HepG2 (cell line): ENCODE measurements around the gene PFKM. TPM values are rescaled to one million over a fixed set of nuclear protein-coding genes. Genes with fewer than 3 reads are reported as not detected.

Source experiments
- ATAC-seq: fragments of 200-7000 bp; cut with Tn5 transposase; 3 replicates; pipeline ENCODE4 v1.9.1; 2020; ENCODE audit warnings: mild to moderate bottlenecking, moderate library complexity
- BruUV-seq: library from RNA; stranded (reverse); fragments of 400-500 nt; replicated peaks from 2 replicates; lab custom pipeline; 2021; lab: Mats Ljungman, UMichigan
- CTCF ChIA-PET: fragments of 300-600 bp; formaldehyde crosslinking; extraction: SDS; loops from one replicate; lab custom pipeline; 2021; ENCODE audit warnings: low total read pairs, inconsistent platforms, low intra/inter-chr PET ratio; lab: Yijun Ruan, JAX
- POLR2A ChIA-PET: fragments of 350-600 bp; sonication (Branson Sonifier 250); formaldehyde crosslinking; loops from one replicate; lab custom pipeline; 2020; ENCODE audit warnings: antibody characterized with exemption, inconsistent platforms; lab: Yijun Ruan, JAX
- DNase-seq: peaks from one replicate; pipeline ENCODE4 v3.0.0-alpha.2; 2015; ENCODE audit warnings: low spot score
- FAIRE-seq: peaks from 3 replicates; lab custom pipeline; 2011; peaks lifted over from hg19 to GRCh38; lab: Jason Lieb, UNC
- H2AFZ ChIP-seq: one replicate; pipeline ENCODE4 v1.6.1; 2011; ENCODE audit warnings: low read length, inconsistent platforms
- H3K27ac ChIP-seq: fragments of 300-600 bp; 3 replicates; pipeline ENCODE4 v1.8.0; 2011; ENCODE audit warnings: mixed run types, mild to moderate bottlenecking, mixed read lengths, low read length, inconsistent platforms; ENCODE audit not compliant: insufficient read depth; ENCODE audit errors: extremely low read length
- H3K27me3 ChIP-seq, 2 experiments: fragments of 200-600 bp in 1 of 2; 2 replicates in 1 of 2; 3 replicates in 1 of 2; pipeline versions ENCODE4 v1.6.0 to v1.8.0; 2011; ENCODE audit warnings: low read length in 2 of 2, mild to moderate bottlenecking in 2 of 2, moderate library complexity in 2 of 2, inconsistent platforms in 1 of 2; ENCODE audit not compliant: insufficient read depth in 2 of 2, control insufficient read depth in 1 of 2
- H3K36me3 ChIP-seq, 2 experiments: fragments of 200-600 bp in 1 of 2; replicated peaks in 1 of 2; 2 replicates in 1 of 2; 3 replicates in 1 of 2; pipeline versions ENCODE4 v1.5.1 to v1.8.0; 2011; ENCODE audit warnings: low read length in 2 of 2, inconsistent platforms in 1 of 2; ENCODE audit not compliant: insufficient read depth in 2 of 2, control insufficient read depth in 1 of 2
- H3K4me1 ChIP-seq: 2 replicates; pipeline ENCODE4 v1.5.1; 2012; ENCODE audit warnings: low read length, inconsistent platforms; ENCODE audit not compliant: insufficient read depth
- H3K4me2 ChIP-seq: 2 replicates; pipeline ENCODE4 v1.6.0; 2011; ENCODE audit warnings: low read depth, low read length, inconsistent platforms
- H3K4me3 ChIP-seq, 3 experiments: fragments of 200-600 bp in 1 of 3; sonication (generic), shearing (Covaris generic) in 1 of 3; replicated peaks in 1 of 3; 2 replicates each; pipeline ENCODE4 v1.5.1; 2011 to 2016; ENCODE audit warnings: low read length in 3 of 3, inconsistent platforms in 2 of 3, low read depth in 2 of 3, mild to moderate bottlenecking in 2 of 3, control low read depth in 1 of 3, mixed read lengths in 1 of 3; ENCODE audit not compliant: insufficient read depth in 1 of 3
- H3K79me2 ChIP-seq: one replicate; pipeline ENCODE4 v1.6.1; 2011; ENCODE audit warnings: low read length, inconsistent platforms; ENCODE audit not compliant: insufficient read depth
- H3K9ac ChIP-seq: 2 replicates; pipeline ENCODE4 v1.6.0; 2011; ENCODE audit warnings: mild to moderate bottlenecking, low read depth, low read length, inconsistent platforms; ENCODE audit not compliant: insufficient read depth
- H3K9me3 ChIP-seq: 2 replicates; pipeline ENCODE4 v1.5.1; 2012; ENCODE audit warnings: mild to moderate bottlenecking, low read length
- H4K20me1 ChIP-seq: 2 replicates; pipeline ENCODE4 v1.6.0; 2011; ENCODE audit warnings: inconsistent platforms, mild to moderate bottlenecking, low read length, moderate library complexity; ENCODE audit not compliant: insufficient read depth
- DPF2 ChIP-seq: sonication (generic); formaldehyde crosslinking; IDR thresholded peaks from 2 replicates; pipeline ENCODE4 v1.4.0; 2020; ENCODE audit warnings: mild to moderate bottlenecking, low read depth, missing genetic modification reagents, borderline replicate concordance
- ETV6 ChIP-seq: sonication (generic); formaldehyde crosslinking; conservative IDR thresholded peaks from 2 replicates; pipeline ENCODE4 v1.4.0; 2020; ENCODE audit warnings: missing genetic modification reagents
- KDM4B ChIP-seq: sonication (generic); formaldehyde crosslinking; IDR thresholded peaks from 2 replicates; pipeline ENCODE4 v1.4.0; 2020; ENCODE audit warnings: missing genetic modification reagents
- MED1 ChIP-seq: sonication (generic); formaldehyde crosslinking; IDR thresholded peaks from 2 replicates; pipeline ENCODE4 v1.4.0; 2020; ENCODE audit warnings: missing genetic modification reagents
- NCOA5 ChIP-seq: sonication (generic); formaldehyde crosslinking; IDR thresholded peaks from 2 replicates; pipeline ENCODE4 v1.4.0; 2020; ENCODE audit warnings: missing genetic modification reagents
- RFXANK ChIP-seq: IDR thresholded peaks from 2 replicates; pipeline ENCODE4 v1.6.1; 2016
- ZBTB7A ChIP-seq: sonication (generic); formaldehyde crosslinking; IDR thresholded peaks from 2 replicates; pipeline ENCODE4 v1.8.0; 2022; ENCODE audit warnings: mild to moderate bottlenecking, missing genetic modification reagents
- ZNF547 ChIP-seq: sonication (generic); formaldehyde crosslinking; IDR thresholded peaks from 2 replicates; pipeline ENCODE4 v1.5.1; 2020; ENCODE audit warnings: mild to moderate bottlenecking, missing genetic modification reagents
- ZNF703 ChIP-seq: sonication (generic); formaldehyde crosslinking; IDR thresholded peaks from 2 replicates; pipeline ENCODE4 v1.5.1; 2020; ENCODE audit warnings: missing genetic modification reagents, mild to moderate bottlenecking, moderate library complexity, borderline replicate concordance
- ZNF737 ChIP-seq: sonication (generic); formaldehyde crosslinking; IDR thresholded peaks from 2 replicates; pipeline ENCODE4 v1.5.0; 2020; ENCODE audit warnings: missing genetic modification reagents, mild to moderate bottlenecking, borderline replicate concordance
- WGBS: methylation state at CpG from one replicate; pipeline ENCODE4 v1.1.6; 2017; ENCODE audit warnings: low lambda C conversion rate; 5-methylcytosine and 5-hydroxymethylcytosine counted together
- in situ Hi-C: cut with HindIII; loops from 2 replicates; pipeline ENCODE4 v1.10.0; 2017; ENCODE audit warnings: low pct_unique_long_range_greater_than_20kb; ENCODE audit not compliant: extremely low pct_ligation_motif_present
- intact Hi-C: fragments of 100-400 bp; cut with micrococcal nuclease; formaldehyde crosslinking; loops from one replicate; pipeline ENCODE4 v1.10.0; 2022; ENCODE audit not compliant: unreplicated experiment
- polyA plus RNA-seq, 8 experiments: library from polyadenylated mRNA; depleted of rRNA in 3 of 8; stranded (reverse) in 7 of 8; unstranded in 1 of 8; fragments of >200 nt; fragmentation: Illumina TruSeq in 4 of 8; extraction: Trizol in 4 of 8; gene quantifications; 2 replicates each; pipeline versions ENCODE4 v1.2.1 to v1.2.3, GENCODE V29; 2011 to 2016; ENCODE audit warnings: low read depth in 4 of 8, missing spikeins in 1 of 8, mixed read lengths in 1 of 8; ENCODE audit not compliant: insufficient read depth in 1 of 8
- total RNA-seq, 5 experiments: library from RNA; depleted of rRNA; stranded (reverse); fragments of >200 nt; fragmentation: Illumina TruSeq; extraction: Trizol; gene quantifications; 2 replicates each; pipeline ENCODE4 v1.2.3, GENCODE V29; 2016; ENCODE audit warnings: low read depth in 1 of 5
- TF ChIP-seq, protein P1 (sequence below): sonication (generic); formaldehyde crosslinking; IDR thresholded peaks from 2 replicates; pipeline ENCODE4 v1.4.0; 2020; ENCODE audit warnings: mild to moderate bottlenecking, missing genetic modification reagents
- TF ChIP-seq, protein P2 (sequence below), 2 experiments: fragments of 450-650 bp in 1 of 2; sonication (generic) in 1 of 2; formaldehyde crosslinking; IDR thresholded peaks; 2 replicates each; pipeline versions ENCODE4 v1.5.0 to v1.8.0; 2020 to 2022; ENCODE audit warnings: mild to moderate bottlenecking in 1 of 2, missing genetic modification reagents in 1 of 2
- TF ChIP-seq, protein P3 (sequence below): sonication (generic); formaldehyde crosslinking; conservative IDR thresholded peaks from 2 replicates; pipeline ENCODE4 v1.8.0; 2022; ENCODE audit warnings: missing genetic modification reagents

Gene PFKM
- total and polyA plus RNA-seq, 2 of the 13 experiments (the other 11 are each of a cell fraction or from before 2014, with no cell fraction given), result 1.9 to 2.4 TPM

DNA sequence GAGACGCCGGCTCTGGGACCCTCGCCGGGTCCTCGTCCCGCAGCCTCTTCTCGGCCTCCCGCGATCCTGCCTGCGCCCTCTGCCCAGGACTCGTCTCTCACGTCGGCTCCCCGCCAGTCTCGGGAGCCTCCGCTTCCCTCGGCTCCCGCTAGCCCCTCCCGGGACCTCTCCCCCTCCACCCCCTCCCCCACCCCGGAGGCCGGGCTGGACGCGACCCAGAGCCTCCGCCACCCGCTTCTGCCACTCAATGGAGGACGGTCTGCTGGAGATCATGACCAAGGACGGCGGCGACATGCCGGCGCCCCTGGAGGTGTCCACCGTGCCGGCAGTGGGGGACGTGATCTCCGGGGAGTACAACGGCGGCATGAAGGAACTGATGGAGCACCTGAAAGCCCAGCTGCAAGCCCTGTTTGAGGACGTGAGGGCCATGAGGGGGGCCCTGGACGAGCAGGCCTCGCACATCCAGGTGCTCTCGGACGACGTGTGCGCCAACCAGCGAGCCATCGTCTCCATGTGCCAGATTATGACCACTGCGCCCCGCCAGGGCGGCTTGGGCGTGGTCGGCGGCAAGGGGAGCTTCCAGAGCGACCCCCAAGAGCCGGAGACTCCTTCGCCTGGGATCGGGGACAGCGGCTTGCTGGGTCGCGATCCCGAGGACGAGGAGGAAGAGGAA is 64.8 kb downstream of the PFKM start:
- Histone ChIP-seq H3K36me3 (no peaks in the 10 kb centered on the region), H3K4me3 (no peak overlapping the region), H2AFZ (no peak overlapping the region), H3K27ac (no peak overlapping the region), H3K9me3 (no peaks in the 10 kb centered on the region), H3K9ac (no peak overlapping the region), H3K4me1 (0 out of 2 replicates have a peak, but pooled peaks cover 7% of the 10 kb centered on the region), H3K4me2 (no peak overlapping the region), H4K20me1 (no peaks in the 10 kb centered on the region), H3K79me2 (no peaks in the 10 kb centered on the region), H3K27me3 (peaks cover 2 to 63% of the 10 kb centered on the region in 2 experiments; a peak in 4 of 5 replicates)
- no TSS peak for BruUV-seq
- in situ Hi-C loops, result no loop called here
- FAIRE-seq (no peak), DNase-seq (no peak), ATAC-seq (peak; percentile 17; the same call in 2 of the 3 replicates)
- intact Hi-C loops, result loop anchor here (10.0 kb wide), 1 partner anchor 431 kb away; no protein-coding TSS in a partner anchor
- ChIA-PET POLR2A (no interaction called here), CTCF (no interaction called here)
- 36% methylated on average over 35 of the region's 61 CpGs for WGBS
- TF ChIP-seq KDM4B (CRISPR knock-in tag), result no peak
- TF ChIP-seq, all 625 proteins: peak for 0

DNA sequence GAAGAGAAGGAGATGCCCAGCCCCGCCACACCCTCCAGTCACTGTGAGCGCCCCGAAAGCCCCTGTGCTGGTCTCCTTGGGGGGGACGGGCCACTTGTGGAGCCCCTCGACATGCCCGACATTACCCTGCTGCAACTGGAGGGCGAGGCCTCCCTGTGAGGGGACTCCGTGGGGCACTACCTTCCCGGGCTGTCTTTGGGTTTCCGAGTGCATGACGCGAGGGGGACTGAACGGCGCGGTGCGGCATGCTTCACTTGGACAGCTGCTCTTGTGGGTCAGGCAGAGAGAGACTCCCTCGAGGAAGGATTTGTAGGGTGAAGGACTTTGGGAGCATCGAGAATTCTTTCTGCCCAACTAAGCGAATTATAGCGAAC is 65.4 kb downstream of the PFKM start:
- POLR2A ChIA-PET, result no interaction called here
- no peak overlapping the region for H3K27ac ChIP-seq
- WGBS, result 58% methylated on average over 12 of the region's 20 CpGs
- H3K9ac ChIP-seq, result no peak overlapping the region
- H3K36me3 ChIP-seq, result no peaks in the 10 kb centered on the region
- in situ Hi-C loops, result no loop called here
- 0 out of 2 replicates have a peak, but pooled peaks cover 7% of the 10 kb centered on the region for H3K4me1 ChIP-seq
- no peaks in the 10 kb centered on the region for H4K20me1 ChIP-seq
- no peak overlapping the region for H2AFZ ChIP-seq
- FAIRE-seq (no peak), DNase-seq (no peak), ATAC-seq (no peak)
- H3K4me3 ChIP-seq, result no peak overlapping the region
- peaks cover 2 to 58% of the 10 kb centered on the region in 2 experiments; a peak in 4 of 5 replicates for H3K27me3 ChIP-seq
- H3K4me2 ChIP-seq, result no peak overlapping the region
- CTCF ChIA-PET, result no interaction called here
- no TSS peak for BruUV-seq
- no peaks in the 10 kb centered on the region for H3K79me2 ChIP-seq
- H3K9me3 ChIP-seq, result no peaks in the 10 kb centered on the region
- intact Hi-C loops, result loop anchor here (10.0 kb wide), 1 partner anchor 430 kb away; no protein-coding TSS in a partner anchor
- TF ChIP-seq ZNF703 (CRISPR knock-in tag) (no peak), NCOA5 (CRISPR knock-in tag) (no peak), RFXANK (no peak), DPF2 (CRISPR knock-in tag) (no peak), MED1 (CRISPR knock-in tag) (no peak), ZNF737 (CRISPR knock-in tag) (no peak), ZNF547 (no peak), ZBTB7A (CRISPR knock-in tag) (no peak), ETV6 (CRISPR knock-in tag) (no peak)
- TF ChIP-seq, protein P1, sequence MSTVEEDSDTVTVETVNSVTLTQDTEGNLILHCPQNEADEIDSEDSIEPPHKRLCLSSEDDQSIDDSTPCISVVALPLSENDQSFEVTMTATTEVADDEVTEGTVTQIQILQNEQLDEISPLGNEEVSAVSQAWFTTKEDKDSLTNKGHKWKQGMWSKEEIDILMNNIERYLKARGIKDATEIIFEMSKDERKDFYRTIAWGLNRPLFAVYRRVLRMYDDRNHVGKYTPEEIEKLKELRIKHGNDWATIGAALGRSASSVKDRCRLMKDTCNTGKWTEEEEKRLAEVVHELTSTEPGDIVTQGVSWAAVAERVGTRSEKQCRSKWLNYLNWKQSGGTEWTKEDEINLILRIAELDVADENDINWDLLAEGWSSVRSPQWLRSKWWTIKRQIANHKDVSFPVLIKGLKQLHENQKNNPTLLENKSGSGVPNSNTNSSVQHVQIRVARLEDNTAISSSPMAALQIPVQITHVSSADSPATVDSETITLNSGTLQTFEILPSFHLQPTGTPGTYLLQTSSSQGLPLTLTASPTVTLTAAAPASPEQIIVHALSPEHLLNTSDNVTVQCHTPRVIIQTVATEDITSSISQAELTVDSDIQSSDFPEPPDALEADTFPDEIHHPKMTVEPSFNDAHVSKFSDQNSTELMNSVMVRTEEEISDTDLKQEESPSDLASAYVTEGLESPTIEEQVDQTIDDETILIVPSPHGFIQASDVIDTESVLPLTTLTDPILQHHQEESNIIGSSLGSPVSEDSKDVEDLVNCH, result no peak
- TF ChIP-seq, protein P2, sequence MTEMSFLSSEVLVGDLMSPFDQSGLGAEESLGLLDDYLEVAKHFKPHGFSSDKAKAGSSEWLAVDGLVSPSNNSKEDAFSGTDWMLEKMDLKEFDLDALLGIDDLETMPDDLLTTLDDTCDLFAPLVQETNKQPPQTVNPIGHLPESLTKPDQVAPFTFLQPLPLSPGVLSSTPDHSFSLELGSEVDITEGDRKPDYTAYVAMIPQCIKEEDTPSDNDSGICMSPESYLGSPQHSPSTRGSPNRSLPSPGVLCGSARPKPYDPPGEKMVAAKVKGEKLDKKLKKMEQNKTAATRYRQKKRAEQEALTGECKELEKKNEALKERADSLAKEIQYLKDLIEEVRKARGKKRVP (CRISPR knock-in tag; IDR thresholded peaks at IDR 0.05), result no peak
- TF ChIP-seq, protein P3, sequence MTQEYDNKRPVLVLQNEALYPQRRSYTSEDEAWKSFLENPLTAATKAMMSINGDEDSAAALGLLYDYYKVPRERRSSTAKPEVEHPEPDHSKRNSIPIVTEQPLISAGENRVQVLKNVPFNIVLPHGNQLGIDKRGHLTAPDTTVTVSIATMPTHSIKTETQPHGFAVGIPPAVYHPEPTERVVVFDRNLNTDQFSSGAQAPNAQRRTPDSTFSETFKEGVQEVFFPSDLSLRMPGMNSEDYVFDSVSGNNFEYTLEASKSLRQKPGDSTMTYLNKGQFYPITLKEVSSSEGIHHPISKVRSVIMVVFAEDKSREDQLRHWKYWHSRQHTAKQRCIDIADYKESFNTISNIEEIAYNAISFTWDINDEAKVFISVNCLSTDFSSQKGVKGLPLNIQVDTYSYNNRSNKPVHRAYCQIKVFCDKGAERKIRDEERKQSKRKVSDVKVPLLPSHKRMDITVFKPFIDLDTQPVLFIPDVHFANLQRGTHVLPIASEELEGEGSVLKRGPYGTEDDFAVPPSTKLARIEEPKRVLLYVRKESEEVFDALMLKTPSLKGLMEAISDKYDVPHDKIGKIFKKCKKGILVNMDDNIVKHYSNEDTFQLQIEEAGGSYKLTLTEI (CRISPR knock-in tag), result no peak
